ENCODE results near the gene KRTAP5-7.

Gene KRTAP5-7

DNA sequence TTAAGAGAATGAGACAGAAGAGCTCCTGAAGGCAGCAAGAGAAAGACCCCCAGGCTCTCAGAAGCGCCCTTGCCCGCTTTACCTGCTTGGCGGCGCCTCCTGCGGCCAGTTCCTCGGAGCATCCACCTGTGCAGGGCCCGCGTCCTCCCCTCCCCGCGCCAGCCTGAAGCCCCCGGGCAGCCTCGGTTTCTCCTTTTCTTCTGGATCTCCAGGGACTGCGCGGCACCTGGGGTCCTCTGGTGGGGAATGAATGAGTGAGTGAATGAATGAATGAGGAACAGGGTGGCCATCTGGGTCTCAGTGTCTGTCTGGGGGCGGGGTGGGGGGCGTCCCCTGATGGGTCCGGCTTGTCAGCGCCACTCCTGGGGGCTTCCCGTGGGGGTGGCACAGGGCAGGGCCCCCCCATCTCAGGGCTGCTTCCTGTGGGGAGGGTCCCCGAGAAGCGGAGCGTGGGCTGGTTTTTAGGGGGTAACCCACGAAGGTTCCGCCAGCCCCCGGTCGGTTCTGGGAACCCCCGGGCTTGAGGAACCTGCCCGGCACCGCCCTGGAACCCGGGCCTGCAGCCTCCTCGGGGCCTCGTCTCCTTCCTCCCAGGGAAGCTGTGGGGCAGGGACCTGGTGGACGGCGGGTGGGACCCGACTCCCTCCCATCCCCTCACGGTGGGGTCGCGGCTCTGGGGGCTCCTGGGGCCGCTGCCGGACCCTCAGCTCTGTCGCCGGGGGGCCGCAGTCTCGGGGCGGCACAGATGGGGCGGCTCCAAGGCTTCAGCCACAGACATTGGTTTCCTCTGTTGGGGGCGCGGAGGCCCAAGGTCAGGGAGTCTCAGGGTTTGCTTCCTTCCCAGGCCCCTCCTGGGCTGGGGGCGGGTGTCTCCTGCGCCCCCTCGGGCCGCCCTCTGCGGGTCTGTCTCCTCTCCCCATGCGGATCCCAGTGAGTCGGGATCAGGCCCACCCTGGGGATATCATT is 8.3 kb upstream of the KRTAP5-7 start:
- Histone ChIP-seq H3K9ac (ENCODE audit: low read depth, low read length, poor library complexity, severe bottlenecking) (no peak overlapping the region), H2AFZ (ENCODE audit: low read length) (no peak overlapping the region), H3K36me3 (ENCODE audit: insufficient read depth, low read length) (no peaks in the 10 kb centered on the region), H3K27me3 (ENCODE audit: insufficient read depth, low read length, poor library complexity, severe bottlenecking) (no peaks in the 10 kb centered on the region), H3K79me2 (ENCODE audit: insufficient read depth, low read length) (no peaks in the 10 kb centered on the region), H3K4me3 (ENCODE audit: low read length, poor library complexity, severe bottlenecking) (no peak overlapping the region), H3F3A (ENCODE audit: low read depth) (no peaks in the 10 kb centered on the region), H3K4me2 (ENCODE audit: low read depth, low read length, poor library complexity, severe bottlenecking) (no peak overlapping the region), H3K4me1 (ENCODE audit: insufficient read depth, low read length, poor library complexity, severe bottlenecking) (no peaks in the 10 kb centered on the region), H3K9me3 (ENCODE audit: insufficient read depth, low read depth, low read length) (no peaks in the 10 kb centered on the region), H3K9me2 (replicated peaks; ENCODE audit: low read depth, low read length) (no peaks in the 10 kb centered on the region), H4K20me1 (ENCODE audit: insufficient read depth, low read length, poor library complexity, severe bottlenecking) (no peaks in the 10 kb centered on the region)
- no peak for TF ChIP-seq EZH2phosphoT487 (IDR thresholded peaks at IDR 0.05; ENCODE audit: borderline replicate concordance)
- TF ChIP-seq, protein P1, sequence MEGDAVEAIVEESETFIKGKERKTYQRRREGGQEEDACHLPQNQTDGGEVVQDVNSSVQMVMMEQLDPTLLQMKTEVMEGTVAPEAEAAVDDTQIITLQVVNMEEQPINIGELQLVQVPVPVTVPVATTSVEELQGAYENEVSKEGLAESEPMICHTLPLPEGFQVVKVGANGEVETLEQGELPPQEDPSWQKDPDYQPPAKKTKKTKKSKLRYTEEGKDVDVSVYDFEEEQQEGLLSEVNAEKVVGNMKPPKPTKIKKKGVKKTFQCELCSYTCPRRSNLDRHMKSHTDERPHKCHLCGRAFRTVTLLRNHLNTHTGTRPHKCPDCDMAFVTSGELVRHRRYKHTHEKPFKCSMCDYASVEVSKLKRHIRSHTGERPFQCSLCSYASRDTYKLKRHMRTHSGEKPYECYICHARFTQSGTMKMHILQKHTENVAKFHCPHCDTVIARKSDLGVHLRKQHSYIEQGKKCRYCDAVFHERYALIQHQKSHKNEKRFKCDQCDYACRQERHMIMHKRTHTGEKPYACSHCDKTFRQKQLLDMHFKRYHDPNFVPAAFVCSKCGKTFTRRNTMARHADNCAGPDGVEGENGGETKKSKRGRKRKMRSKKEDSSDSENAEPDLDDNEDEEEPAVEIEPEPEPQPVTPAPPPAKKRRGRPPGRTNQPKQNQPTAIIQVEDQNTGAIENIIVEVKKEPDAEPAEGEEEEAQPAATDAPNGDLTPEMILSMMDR (conservative IDR thresholded peaks at IDR 0.05; ENCODE audit: low read length): no peak

- no peak for TF ChIP-seq EZH2phosphoT487 (IDR thresholded peaks at IDR 0.05; ENCODE audit: borderline replicate concordance)
- TF ChIP-seq, protein P1 (conservative IDR thresholded peaks at IDR 0.05; ENCODE audit: low read length): no peak
- Histone ChIP-seq H3K9ac (ENCODE audit: low read depth, low read length, poor library complexity, severe bottlenecking) (no peak overlapping the region), H3K4me3 (ENCODE audit: low read length, poor library complexity, severe bottlenecking) (no peak overlapping the region), H3K27me3 (ENCODE audit: insufficient read depth, low read length, poor library complexity, severe bottlenecking) (no peaks in the 10 kb centered on the region), H3K36me3 (ENCODE audit: insufficient read depth, low read length) (no peaks in the 10 kb centered on the region), H3K4me1 (ENCODE audit: insufficient read depth, low read length, poor library complexity, severe bottlenecking) (no peaks in the 10 kb centered on the region), H3K4me2 (ENCODE audit: low read depth, low read length, poor library complexity, severe bottlenecking) (no peak overlapping the region), H3K79me2 (ENCODE audit: insufficient read depth, low read length) (no peaks in the 10 kb centered on the region), H3F3A (ENCODE audit: low read depth) (no peaks in the 10 kb centered on the region), H4K20me1 (ENCODE audit: insufficient read depth, low read length, poor library complexity, severe bottlenecking) (no peaks in the 10 kb centered on the region), H3K9me3 (ENCODE audit: insufficient read depth, low read depth, low read length) (no peaks in the 10 kb centered on the region), H2AFZ (ENCODE audit: low read length) (no peak overlapping the region), H3K9me2 (replicated peaks; ENCODE audit: low read depth, low read length) (no peaks in the 10 kb centered on the region)
Observed at GRCh38 chr11:71519546-71519945, 7.5 kb upstream of the KRTAP5-7 start.

DNA sequence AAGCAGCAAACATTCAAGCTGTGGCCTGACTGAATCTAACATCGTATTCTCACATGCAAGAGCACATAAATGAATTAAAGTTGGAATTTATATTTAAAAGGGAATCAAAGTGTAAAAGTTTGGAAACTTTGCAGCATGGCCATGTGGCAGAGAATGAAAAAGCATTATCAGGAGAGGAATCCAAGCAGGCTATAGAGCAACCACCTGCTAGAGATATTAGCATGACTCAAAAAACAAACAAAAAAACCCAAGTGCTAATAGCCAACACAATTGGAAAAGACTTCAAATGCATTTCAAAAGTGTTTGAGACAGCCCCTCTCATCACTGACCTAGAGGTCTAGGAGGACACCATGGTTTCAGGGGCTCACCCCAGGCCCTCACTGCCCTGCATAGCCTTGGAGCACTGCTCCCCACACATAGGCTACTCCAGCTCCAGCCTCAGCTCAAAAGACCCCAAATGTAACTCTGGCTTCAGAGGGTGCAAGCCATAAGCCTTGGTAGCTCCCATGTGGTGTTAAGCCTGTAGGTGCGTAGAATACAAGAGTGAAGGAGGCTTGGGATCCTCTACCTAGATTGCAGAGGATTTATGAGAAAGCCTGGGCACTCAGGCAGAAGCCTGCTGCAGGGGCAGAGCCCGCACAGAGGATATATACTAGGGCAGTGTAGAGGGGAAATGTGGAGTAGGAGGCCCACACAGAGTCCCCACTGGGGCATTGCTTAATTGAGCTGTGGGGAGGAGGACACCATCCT is 1.7 kb upstream of the KRTAP5-7 start:
- H3K4me1 ChIP-seq (ENCODE audit: insufficient read depth, low read length, poor library complexity, severe bottlenecking): no peaks in the 10 kb centered on the region
- no peak overlapping the region for H3K9ac ChIP-seq (ENCODE audit: low read depth, low read length, poor library complexity, severe bottlenecking)
- no peaks in the 10 kb centered on the region for H3K9me2 ChIP-seq (replicated peaks; ENCODE audit: low read depth, low read length)
- H3K36me3 ChIP-seq (ENCODE audit: insufficient read depth, low read length): no peaks in the 10 kb centered on the region
- H3K9me3 ChIP-seq (ENCODE audit: insufficient read depth, low read depth, low read length): no peaks in the 10 kb centered on the region
- no peaks in the 10 kb centered on the region for H4K20me1 ChIP-seq (ENCODE audit: insufficient read depth, low read length, poor library complexity, severe bottlenecking)
- no peaks in the 10 kb centered on the region for H3K27me3 ChIP-seq (ENCODE audit: insufficient read depth, low read length, poor library complexity, severe bottlenecking)
- H3F3A ChIP-seq (ENCODE audit: low read depth): no peaks in the 10 kb centered on the region
- H3K79me2 ChIP-seq (ENCODE audit: insufficient read depth, low read length): no peaks in the 10 kb centered on the region
- TF ChIP-seq EZH2phosphoT487 (IDR thresholded peaks at IDR 0.05; ENCODE audit: borderline replicate concordance): no peak
- TF ChIP-seq, protein P1 (conservative IDR thresholded peaks at IDR 0.05; ENCODE audit: low read length): no peak
- no peak overlapping the region for H3K4me3 ChIP-seq (ENCODE audit: low read length, poor library complexity, severe bottlenecking)
- H3K4me2 ChIP-seq (ENCODE audit: low read depth, low read length, poor library complexity, severe bottlenecking): no peak overlapping the region
- no peak overlapping the region for H2AFZ ChIP-seq (ENCODE audit: low read length)
